NB4 (cell line): Measurements from ENCODE around the gene GMEB1.

Source experiments
- DNase-seq: peaks from one replicate; pipeline ENCODE4 v3.0.0; 2010; ENCODE audit warnings: low read depth
- H3K4me3 ChIP-seq: one replicate; pipeline ENCODE4 v1.5.1; 2011; ENCODE audit warnings: mild to moderate bottlenecking, low read depth, low read length, moderate library complexity
- CTCF ChIP-seq: IDR thresholded peaks from one replicate; pipeline ENCODE4 v1.5.1; 2012; ENCODE audit warnings: low read depth, low read length
- MAX ChIP-seq: IDR thresholded peaks from 2 replicates; pipeline ENCODE4 v1.6.1; 2011; ENCODE audit warnings: low read depth, low read length
- MYC ChIP-seq: IDR thresholded peaks from 2 replicates; pipeline ENCODE4 v1.6.1; 2011; ENCODE audit warnings: low read depth, low read length
- POLR2A ChIP-seq: IDR thresholded peaks from 2 replicates; pipeline ENCODE4 v1.6.1; 2011; ENCODE audit warnings: mild to moderate bottlenecking; ENCODE audit not compliant: insufficient read length; ENCODE audit errors: extremely low read depth

Gene GMEB1

GRCh38 chr1:28766532-28767183 is 98.1 kb downstream of the GMEB1 start:
- H3K4me3 ChIP-seq, result no peak overlapping the region
- TF ChIP-seq POLR2A (no peak), CTCF (no peak), MAX (no peak), MYC (no peak)
- DNase-seq, result no peak
